SK-N-SH (cell line): Measurements from ENCODE around the gene TMEM213.

Experiments used
- FOXM1 ChIP-seq: IDR thresholded peaks from 2 replicates; pipeline ENCODE4 v1.4.0; 2012; ENCODE audit warnings: low read depth, mild to moderate bottlenecking
- NRF1 ChIP-seq: IDR thresholded peaks from 2 replicates; pipeline ENCODE4 v1.6.1; 2012; ENCODE audit warnings: low read depth, mild to moderate bottlenecking, low read length
- POLR2AphosphoS5 ChIP-seq: IDR thresholded peaks from 2 replicates; pipeline ENCODE4 v1.6.1; 2012; ENCODE audit warnings: low read depth, low read length

- no peak for TF ChIP-seq POLR2AphosphoS5
- no peak for TF ChIP-seq NRF1
- no peak for TF ChIP-seq FOXM1
These were observed 70.9 kb downstream of the TMEM213 start for GRCh38 chr7:138868711-138869110.
